Measurements from ENCODE around the gene EGR2. TPM values are rescaled to one million over a fixed set of nuclear protein-coding genes. Genes with fewer than 3 reads are reported as not detected.
A peak's percentile ranks its signal among the peaks of the same experiment; 100 is the strongest.

Gene EGR2
- 0.46 and 1.7 TPM in 2 replicates for polyA plus RNA-seq
- polyA minus RNA-seq, result 0.35 and 0.73 TPM in 2 replicates

DNA sequence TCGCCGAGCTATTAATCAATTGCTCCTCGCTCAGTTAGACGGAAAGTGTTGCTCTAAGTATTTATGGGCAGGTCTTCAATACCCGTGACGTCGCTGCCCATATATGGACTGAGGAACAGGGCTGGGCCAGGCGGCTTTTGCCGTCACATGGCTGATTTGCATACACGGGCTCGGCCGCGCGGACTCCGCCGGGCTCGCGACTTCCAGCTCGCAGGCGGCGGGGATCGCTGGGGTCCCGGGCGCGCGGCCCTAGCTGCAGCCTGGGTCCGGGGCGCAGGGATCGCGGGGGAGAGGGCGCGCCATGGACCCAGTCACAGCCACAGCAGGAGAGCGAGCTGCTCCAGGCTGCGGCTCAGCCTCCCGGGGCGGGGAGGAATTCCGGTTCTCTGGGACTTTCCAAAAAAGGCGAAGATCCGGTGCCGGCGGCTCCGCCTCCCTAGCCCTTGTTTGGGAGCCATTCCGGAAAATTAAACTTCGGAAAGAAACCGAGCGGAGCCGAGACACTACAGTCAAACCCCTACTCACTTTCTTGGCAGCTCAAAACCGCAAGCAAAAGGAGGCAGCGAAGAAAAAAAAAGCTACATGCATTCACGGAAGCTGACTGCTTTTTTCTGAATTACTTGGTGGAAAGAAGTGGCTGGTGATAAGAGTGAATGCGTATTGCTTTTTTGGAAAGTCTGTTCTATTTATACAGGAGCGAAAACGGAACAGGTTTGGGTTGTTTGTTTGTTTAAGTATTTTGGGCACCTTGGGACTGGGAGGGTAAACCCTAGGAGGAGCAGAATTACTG, at the start of gene EGR2:
TSS of gene EGR2 (minus strand) at position 36 of the 790 bp plus-strand sequence. CDS start 337 bp downstream, outside the sequence.
- H3F3A ChIP-seq (ENCODE audit: insufficient read depth, low read length, poor library complexity, severe bottlenecking), result peaks cover 4% of the 10 kb centered on the region
- H3K79me2 ChIP-seq (replicated peaks; ENCODE audit: insufficient read depth, low read length), result no peaks in the 10 kb centered on the region
- H3K4me3 ChIP-seq (ENCODE audit: low read length), result peak within 1 kb of the TSS; percentile 80
- H3K9me2 ChIP-seq (ENCODE audit: insufficient read depth, low read length), result no peaks in the 10 kb centered on the region
- no peaks in the 10 kb centered on the region for H4K20me1 ChIP-seq (ENCODE audit: insufficient read depth)
- TF ChIP-seq REST (IDR thresholded peaks at IDR 0.05; ENCODE audit: borderline replicate concordance), result no peak
- TF ChIP-seq MXI1 (conservative IDR thresholded peaks at IDR 0.05; ENCODE audit: poor library complexity, severe bottlenecking), result peak; percentile 54
- no peak for TF ChIP-seq EZH2 (IDR thresholded peaks at IDR 0.05; ENCODE audit: borderline replicate concordance, insufficient read depth, low read length, poor library complexity, severe bottlenecking)
- TF ChIP-seq SMC3 (conservative IDR thresholded peaks at IDR 0.05; ENCODE audit: poor library complexity), result no peak
- no peak for TF ChIP-seq EP300 (conservative IDR thresholded peaks at IDR 0.05; ENCODE audit: poor library complexity, severe bottlenecking)
- TF ChIP-seq POLR2AphosphoS5 (IDR thresholded peaks at IDR 0.05), result peak; percentile 26
- no peaks in the 10 kb centered on the region for H3K9me3 ChIP-seq (ENCODE audit: low read length)
- H3K27me3 ChIP-seq (ENCODE audit: insufficient read depth, low read depth, low read length), result peaks cover 89% of the 10 kb centered on the region
- peak within 1 kb of the TSS; percentile 95 for H3K4me2 ChIP-seq (ENCODE audit: low read length)
- H3K27ac ChIP-seq (ENCODE audit: low read length), result no peak within 1 kb of the TSS
- peak within 1 kb of the TSS; percentile 7 for H2AFZ ChIP-seq (ENCODE audit: low read depth, low read length)
- no peaks in the 10 kb centered on the region for H3K36me3 ChIP-seq (ENCODE audit: insufficient read depth, low read length)
- H3K9ac ChIP-seq (ENCODE audit: low read length), result peak within 1 kb of the TSS; percentile 58

DNA sequence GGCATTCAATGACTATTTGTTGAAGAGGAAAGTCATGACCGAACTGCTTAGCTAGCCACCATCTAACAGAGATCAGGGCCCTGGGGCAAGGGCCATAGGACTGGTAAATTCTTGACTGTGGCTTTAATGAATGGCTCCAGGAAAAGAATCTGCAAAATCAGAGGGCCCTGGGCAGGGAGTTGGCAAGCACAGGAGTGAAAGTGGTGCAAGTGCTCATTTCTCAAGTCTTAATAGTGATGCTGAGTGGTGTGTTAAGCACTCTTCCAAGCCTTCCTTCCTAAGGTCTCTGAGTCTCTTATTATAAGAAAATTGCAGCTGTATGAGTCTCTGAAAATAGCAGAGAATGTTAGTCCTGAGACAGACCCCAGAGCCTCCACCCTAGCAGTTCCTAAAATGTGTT, 46.3 kb upstream of the EGR2 start:
- H2AFZ ChIP-seq (ENCODE audit: low read depth, low read length), result no peak overlapping the region
- H3K4me2 ChIP-seq (ENCODE audit: low read length), result no peak overlapping the region
- H3F3A ChIP-seq (ENCODE audit: insufficient read depth, low read length, poor library complexity, severe bottlenecking), result no peaks in the 10 kb centered on the region
- no peaks in the 10 kb centered on the region for H3K9me2 ChIP-seq (ENCODE audit: insufficient read depth, low read length)
- no peaks in the 10 kb centered on the region for H3K9me3 ChIP-seq (ENCODE audit: low read length)
- no peaks in the 10 kb centered on the region for H4K20me1 ChIP-seq (ENCODE audit: insufficient read depth)
- H3K27me3 ChIP-seq (ENCODE audit: insufficient read depth, low read depth, low read length), result no peaks in the 10 kb centered on the region
- TF ChIP-seq SMC3 (conservative IDR thresholded peaks at IDR 0.05; ENCODE audit: poor library complexity), result no peak
- TF ChIP-seq EP300 (conservative IDR thresholded peaks at IDR 0.05; ENCODE audit: poor library complexity, severe bottlenecking), result no peak
- no peak for TF ChIP-seq RAD21 (conservative IDR thresholded peaks at IDR 0.05)
- no peak for TF ChIP-seq TAF1 (IDR thresholded peaks at IDR 0.05; ENCODE audit: low read depth)
- no peak for TF ChIP-seq EZH2 (IDR thresholded peaks at IDR 0.05; ENCODE audit: borderline replicate concordance, insufficient read depth, low read length, poor library complexity, severe bottlenecking)
- no peak for TF ChIP-seq MXI1 (conservative IDR thresholded peaks at IDR 0.05; ENCODE audit: poor library complexity, severe bottlenecking)
- no peak for TF ChIP-seq POLR2AphosphoS5 (IDR thresholded peaks at IDR 0.05)
- no peak for TF ChIP-seq REST (IDR thresholded peaks at IDR 0.05; ENCODE audit: borderline replicate concordance)
- TF ChIP-seq, protein P1, sequence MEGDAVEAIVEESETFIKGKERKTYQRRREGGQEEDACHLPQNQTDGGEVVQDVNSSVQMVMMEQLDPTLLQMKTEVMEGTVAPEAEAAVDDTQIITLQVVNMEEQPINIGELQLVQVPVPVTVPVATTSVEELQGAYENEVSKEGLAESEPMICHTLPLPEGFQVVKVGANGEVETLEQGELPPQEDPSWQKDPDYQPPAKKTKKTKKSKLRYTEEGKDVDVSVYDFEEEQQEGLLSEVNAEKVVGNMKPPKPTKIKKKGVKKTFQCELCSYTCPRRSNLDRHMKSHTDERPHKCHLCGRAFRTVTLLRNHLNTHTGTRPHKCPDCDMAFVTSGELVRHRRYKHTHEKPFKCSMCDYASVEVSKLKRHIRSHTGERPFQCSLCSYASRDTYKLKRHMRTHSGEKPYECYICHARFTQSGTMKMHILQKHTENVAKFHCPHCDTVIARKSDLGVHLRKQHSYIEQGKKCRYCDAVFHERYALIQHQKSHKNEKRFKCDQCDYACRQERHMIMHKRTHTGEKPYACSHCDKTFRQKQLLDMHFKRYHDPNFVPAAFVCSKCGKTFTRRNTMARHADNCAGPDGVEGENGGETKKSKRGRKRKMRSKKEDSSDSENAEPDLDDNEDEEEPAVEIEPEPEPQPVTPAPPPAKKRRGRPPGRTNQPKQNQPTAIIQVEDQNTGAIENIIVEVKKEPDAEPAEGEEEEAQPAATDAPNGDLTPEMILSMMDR (IDR thresholded peaks at IDR 0.05; ENCODE audit: poor library complexity, severe bottlenecking), result no peak
- H3K4me3 ChIP-seq (ENCODE audit: low read length), result no peak overlapping the region
- no peaks in the 10 kb centered on the region for H3K36me3 ChIP-seq (ENCODE audit: insufficient read depth, low read length)
- no peak overlapping the region for H3K9ac ChIP-seq (ENCODE audit: low read length)
- no peaks in the 10 kb centered on the region for H3K79me2 ChIP-seq (replicated peaks; ENCODE audit: insufficient read depth, low read length)
- no peak overlapping the region for H3K27ac ChIP-seq (ENCODE audit: low read length)

Data from neural cell (in vitro differentiated cells).